ENCODE results near the gene RPL36A.

- no peak for TF ChIP-seq CTCF (IDR thresholded peaks at IDR 0.05)
- peak; percentile 51 for TF ChIP-seq POLR2A (IDR thresholded peaks at IDR 0.05)
- TF ChIP-seq POLR2AphosphoS5 (IDR thresholded peaks at IDR 0.05) = peak; percentile 94
These were observed 17.1 kb downstream of the RPL36A start, which contains the start of the genes GLA and HNRNPH2 for GRCh38 chrX:101407748-101408531.
